HEK293 (cell line): ENCODE measurements around the gene PTPRR.

ENCODE experiments used
- CTCF ChIA-PET: fragments of 350-600 bp; formaldehyde crosslinking; extraction: SDS; loops from one replicate; lab custom pipeline; 2021; ENCODE audit warnings: antibody characterized with exemption; lab: Yijun Ruan, JAX
- POLR2A ChIA-PET: fragments of 300-600 bp; formaldehyde crosslinking; extraction: SDS; loops from one replicate; lab custom pipeline; 2020; ENCODE audit warnings: antibody characterized with exemption, inconsistent platforms; lab: Yijun Ruan, JAX
- H3K27ac ChIP-seq: fragments of 200-500 bp; sonication (Bioruptor generic); 2 replicates; pipeline ENCODE4 v1.5.1; 2014; ENCODE audit warnings: low read depth, low read length, control low read depth, inconsistent platforms; ENCODE audit errors: extremely low read depth
- H3K36me3 ChIP-seq, 2 experiments: fragments of 200-500 bp in 1 of 2; sonication (Bioruptor generic) in 1 of 2; 1 replicate in 1 of 2; 2 replicates in 1 of 2; pipeline ENCODE4 v1.5.1; 2014 to 2017; ENCODE audit warnings: inconsistent platforms in 2 of 2, low read length in 2 of 2; ENCODE audit not compliant: control insufficient read depth in 2 of 2, insufficient read depth in 1 of 2
- H3K4me1 ChIP-seq: fragments of 200-500 bp; sonication (Bioruptor generic); 2 replicates; pipeline ENCODE4 v1.5.1; 2014; ENCODE audit warnings: mild to moderate bottlenecking, low read length, inconsistent platforms; ENCODE audit not compliant: control insufficient read depth, insufficient read depth
- H3K4me3 ChIP-seq: 2 replicates; pipeline ENCODE4 v1.5.1; 2011; ENCODE audit warnings: low read depth, mild to moderate bottlenecking, control low read depth, low read length, moderate library complexity
- H3K9me3 ChIP-seq: fragments of 200-500 bp; sonication (Bioruptor generic); 2 replicates; pipeline ENCODE4 v1.5.1; 2014; ENCODE audit warnings: low read depth, low read length, inconsistent platforms; ENCODE audit not compliant: control insufficient read depth, insufficient read depth
- ZBTB8A ChIP-seq: fragments of 450-650 bp; formaldehyde crosslinking; IDR thresholded peaks from 2 replicates; pipeline ENCODE4 v1.5.1; 2016; ENCODE audit warnings: missing biosample characterization, missing genetic modification characterization
- ZNF132 ChIP-seq: fragments of 450-650 bp; formaldehyde crosslinking; IDR thresholded peaks from 2 replicates; pipeline ENCODE4 v1.5.1; 2017; ENCODE audit warnings: missing biosample characterization, missing genetic modification characterization, borderline replicate concordance
- ZNF148 ChIP-seq: fragments of 450-650 bp; formaldehyde crosslinking; IDR thresholded peaks from 2 replicates; pipeline ENCODE4 v1.5.0; 2017; ENCODE audit warnings: missing biosample characterization, missing genetic modification characterization, borderline replicate concordance
- ZNF341 ChIP-seq: fragments of 450-650 bp; formaldehyde crosslinking; IDR thresholded peaks from 2 replicates; pipeline ENCODE4; 2016; ENCODE audit warnings: low read depth, missing biosample characterization, missing genetic modification characterization
- ZNF48 ChIP-seq: fragments of 450-650 bp; formaldehyde crosslinking; IDR thresholded peaks from 2 replicates; pipeline ENCODE4 v1.5.1; 2016; ENCODE audit warnings: missing biosample characterization, missing genetic modification characterization
- ZNF600 ChIP-seq: fragments of 450-650 bp; formaldehyde crosslinking; IDR thresholded peaks from 2 replicates; pipeline ENCODE4 v1.5.1; 2016; ENCODE audit warnings: missing biosample characterization, missing genetic modification characterization
- ZNF623 ChIP-seq: fragments of 450-650 bp; formaldehyde crosslinking; IDR thresholded peaks from 2 replicates; pipeline ENCODE4 v1.5.1; 2016; ENCODE audit warnings: missing biosample characterization, missing genetic modification characterization
- ZNF624 ChIP-seq: fragments of 450-650 bp; formaldehyde crosslinking; IDR thresholded peaks from 2 replicates; pipeline ENCODE4 v1.5.1; 2017; ENCODE audit warnings: missing biosample characterization, missing genetic modification characterization
- ZNF626 ChIP-seq: fragments of 450-650 bp; sonication (Bioruptor Pico); formaldehyde crosslinking; IDR thresholded peaks from 2 replicates; pipeline ENCODE4 v1.5.1; 2018; ENCODE audit warnings: missing biosample characterization, missing genetic modification characterization, inconsistent platforms
- ZNF747 ChIP-seq: fragments of 450-650 bp; formaldehyde crosslinking; IDR thresholded peaks from 2 replicates; pipeline ENCODE4 v1.5.1; 2016; ENCODE audit warnings: missing biosample characterization, missing genetic modification characterization
- ZNF76 ChIP-seq: fragments of 450-650 bp; formaldehyde crosslinking; IDR thresholded peaks from 2 replicates; pipeline ENCODE4; 2016; ENCODE audit warnings: low read depth, missing biosample characterization, missing genetic modification characterization, borderline replicate concordance
- ZNF785 ChIP-seq: fragments of 450-650 bp; formaldehyde crosslinking; IDR thresholded peaks from 2 replicates; pipeline ENCODE4 v1.5.1; 2016; ENCODE audit warnings: missing biosample characterization, missing genetic modification characterization
- ZSCAN23 ChIP-seq: fragments of 450-650 bp; formaldehyde crosslinking; IDR thresholded peaks from 2 replicates; pipeline ENCODE4 v1.5.1; 2016; ENCODE audit warnings: missing biosample characterization, missing genetic modification characterization
- ZXDB ChIP-seq: fragments of 450-650 bp; formaldehyde crosslinking; IDR thresholded peaks from 2 replicates; pipeline ENCODE4 v1.5.1; 2016; ENCODE audit warnings: missing biosample characterization, missing genetic modification characterization
- TF ChIP-seq, protein P1 (sequence below): fragments of 450-650 bp; formaldehyde crosslinking; IDR thresholded peaks from 2 replicates; pipeline ENCODE4 v1.5.1; 2016; ENCODE audit warnings: missing biosample characterization, missing genetic modification characterization
- TF ChIP-seq, protein P2 (sequence below): fragments of 450-650 bp; formaldehyde crosslinking; IDR thresholded peaks from 2 replicates; pipeline ENCODE4 v1.5.1; 2016; ENCODE audit warnings: missing biosample characterization, missing genetic modification characterization
- TF ChIP-seq, protein P3 (sequence below): fragments of 450-650 bp; formaldehyde crosslinking; IDR thresholded peaks from 2 replicates; pipeline ENCODE4 v1.5.1; 2016; ENCODE audit warnings: missing biosample characterization, missing genetic modification characterization

PTPRR gene

DNA sequence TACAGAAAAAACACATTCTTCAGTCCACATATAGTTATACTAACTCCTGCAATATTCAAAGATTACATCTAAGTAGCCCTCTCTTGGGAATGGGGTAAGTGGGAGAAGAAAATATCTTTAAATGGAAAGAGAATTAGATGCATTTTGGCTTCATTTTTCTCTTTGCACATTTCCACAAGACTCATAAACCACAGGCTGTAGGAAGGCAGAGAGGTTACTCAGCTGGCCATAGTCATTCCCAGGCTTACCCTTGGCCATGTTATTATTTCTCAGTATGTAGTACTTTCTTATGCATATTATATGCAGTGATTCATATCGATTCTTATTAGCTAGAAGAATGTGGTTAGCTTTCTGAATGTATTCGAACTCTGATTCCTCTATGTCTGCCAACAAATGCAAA, 92.2 kb downstream of the PTPRR start:
- ChIA-PET CTCF (no interaction called here), POLR2A (no interaction called here)
- Histone ChIP-seq H3K36me3 (no peaks in the 10 kb centered on the region), H3K4me3 (no peak overlapping the region), H3K27ac (no peak overlapping the region), H3K4me1 (no peaks in the 10 kb centered on the region), H3K9me3 (no peaks in the 10 kb centered on the region)
- no peak for TF ChIP-seq ZNF626 (tag by site-specific recombination)
- TF ChIP-seq, protein P1, sequence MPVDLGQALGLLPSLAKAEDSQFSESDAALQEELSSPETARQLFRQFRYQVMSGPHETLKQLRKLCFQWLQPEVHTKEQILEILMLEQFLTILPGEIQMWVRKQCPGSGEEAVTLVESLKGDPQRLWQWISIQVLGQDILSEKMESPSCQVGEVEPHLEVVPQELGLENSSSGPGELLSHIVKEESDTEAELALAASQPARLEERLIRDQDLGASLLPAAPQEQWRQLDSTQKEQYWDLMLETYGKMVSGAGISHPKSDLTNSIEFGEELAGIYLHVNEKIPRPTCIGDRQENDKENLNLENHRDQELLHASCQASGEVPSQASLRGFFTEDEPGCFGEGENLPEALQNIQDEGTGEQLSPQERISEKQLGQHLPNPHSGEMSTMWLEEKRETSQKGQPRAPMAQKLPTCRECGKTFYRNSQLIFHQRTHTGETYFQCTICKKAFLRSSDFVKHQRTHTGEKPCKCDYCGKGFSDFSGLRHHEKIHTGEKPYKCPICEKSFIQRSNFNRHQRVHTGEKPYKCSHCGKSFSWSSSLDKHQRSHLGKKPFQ (tag by site-specific recombination) = no peak
- no peak for TF ChIP-seq ZXDB (tag by site-specific recombination)
- TF ChIP-seq, protein P2, sequence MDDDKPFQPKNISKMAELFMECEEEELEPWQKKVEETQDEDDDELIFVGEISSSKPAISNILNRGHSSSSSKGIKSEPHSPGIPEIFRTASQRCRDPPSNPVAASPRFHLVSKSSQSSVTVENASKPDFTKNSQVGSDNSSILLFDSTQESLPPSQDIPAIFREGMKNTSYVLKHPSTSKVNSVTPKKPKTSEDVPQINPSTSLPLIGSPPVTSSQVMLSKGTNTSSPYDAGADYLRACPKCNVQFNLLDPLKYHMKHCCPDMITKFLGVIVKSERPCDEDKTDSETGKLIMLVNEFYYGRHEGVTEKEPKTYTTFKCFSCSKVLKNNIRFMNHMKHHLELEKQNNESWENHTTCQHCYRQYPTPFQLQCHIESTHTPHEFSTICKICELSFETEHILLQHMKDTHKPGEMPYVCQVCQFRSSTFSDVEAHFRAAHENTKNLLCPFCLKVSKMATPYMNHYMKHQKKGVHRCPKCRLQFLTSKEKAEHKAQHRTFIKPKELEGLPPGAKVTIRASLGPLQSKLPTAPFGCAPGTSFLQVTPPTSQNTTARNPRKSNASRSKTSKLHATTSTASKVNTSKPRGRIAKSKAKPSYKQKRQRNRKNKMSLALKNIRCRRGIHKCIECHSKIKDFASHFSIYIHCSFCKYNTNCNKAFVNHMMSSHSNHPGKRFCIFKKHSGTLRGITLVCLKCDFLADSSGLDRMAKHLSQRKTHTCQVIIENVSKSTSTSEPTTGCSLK (tag by site-specific recombination) = no peak
- TF ChIP-seq ZNF747 = no peak
- TF ChIP-seq, protein P3, sequence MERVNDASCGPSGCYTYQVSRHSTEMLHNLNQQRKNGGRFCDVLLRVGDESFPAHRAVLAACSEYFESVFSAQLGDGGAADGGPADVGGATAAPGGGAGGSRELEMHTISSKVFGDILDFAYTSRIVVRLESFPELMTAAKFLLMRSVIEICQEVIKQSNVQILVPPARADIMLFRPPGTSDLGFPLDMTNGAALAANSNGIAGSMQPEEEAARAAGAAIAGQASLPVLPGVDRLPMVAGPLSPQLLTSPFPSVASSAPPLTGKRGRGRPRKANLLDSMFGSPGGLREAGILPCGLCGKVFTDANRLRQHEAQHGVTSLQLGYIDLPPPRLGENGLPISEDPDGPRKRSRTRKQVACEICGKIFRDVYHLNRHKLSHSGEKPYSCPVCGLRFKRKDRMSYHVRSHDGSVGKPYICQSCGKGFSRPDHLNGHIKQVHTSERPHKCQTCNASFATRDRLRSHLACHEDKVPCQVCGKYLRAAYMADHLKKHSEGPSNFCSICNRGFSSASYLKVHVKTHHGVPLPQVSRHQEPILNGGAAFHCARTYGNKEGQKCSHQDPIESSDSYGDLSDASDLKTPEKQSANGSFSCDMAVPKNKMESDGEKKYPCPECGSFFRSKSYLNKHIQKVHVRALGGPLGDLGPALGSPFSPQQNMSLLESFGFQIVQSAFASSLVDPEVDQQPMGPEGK = no peak

GRCh38 chr12:70826156-70826555, 94.4 kb downstream of the PTPRR start:
- ChIA-PET POLR2A (no interaction called here), CTCF (no interaction called here)
- Histone ChIP-seq H3K9me3 (no peaks in the 10 kb centered on the region), H3K4me3 (no peak overlapping the region), H3K4me1 (no peaks in the 10 kb centered on the region), H3K27ac (no peak overlapping the region), H3K36me3 (no peaks in the 10 kb centered on the region)
- no peak for TF ChIP-seq ZSCAN23 (tag by site-specific recombination)
- no peak for TF ChIP-seq ZNF623 (tag by site-specific recombination)
- no peak for TF ChIP-seq ZNF341 (tag by site-specific recombination)
- no peak for TF ChIP-seq ZNF785
- TF ChIP-seq ZNF148 = no peak
- TF ChIP-seq ZNF600 (tag by site-specific recombination) = no peak
- no peak for TF ChIP-seq ZNF48 (tag by site-specific recombination)
- no peak for TF ChIP-seq ZBTB8A (tag by site-specific recombination)
- TF ChIP-seq ZNF132 (tag by site-specific recombination) = no peak
- no peak for TF ChIP-seq ZNF624 (tag by site-specific recombination)
- no peak for TF ChIP-seq ZNF76
